Activated CD8-positive, alpha-beta memory T cell treated with anti-CD3 and anti-CD28 coated beads, Interleukin-2, amount 50 U/mL, for 24 hours (primary cell): ENCODE data around the gene NDUFV1.
"Not testable (repeated sequence)": the region's sequence is repeated elsewhere in the genome, so short reads cannot be mapped to it uniquely, and the experiment has no call there.

Experiments
- DNase-seq: peaks from one replicate; pipeline ENCODE4 v3.0.0-alpha.2; 2020; ENCODE audit errors: extremely low read depth

NDUFV1 gene

GRCh38 chr11:67656278-67656922 is 49.7 kb downstream of the NDUFV1 start:
- DNase-seq, result no peak

DNA sequence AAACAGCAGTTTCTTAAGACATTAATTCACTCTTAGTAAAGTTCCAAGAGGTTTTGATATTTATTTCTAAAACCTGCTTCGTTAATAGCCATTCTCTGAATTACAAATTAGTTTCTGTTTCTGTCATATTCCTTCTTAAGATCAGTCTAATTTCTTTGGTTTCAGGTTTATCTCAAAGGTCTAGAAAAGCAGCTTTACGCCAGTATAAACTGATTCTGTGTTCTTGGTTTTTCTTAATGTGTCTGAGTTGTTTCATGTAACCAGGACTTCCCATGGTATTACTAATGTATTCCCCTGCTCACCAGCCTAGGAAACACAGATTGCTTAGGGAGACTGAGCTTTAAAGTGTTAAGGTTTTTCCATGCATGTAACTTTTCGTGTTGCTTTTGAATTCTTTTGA is 50.6 kb downstream of the NDUFV1 start:
- no peak for DNase-seq

DNA sequence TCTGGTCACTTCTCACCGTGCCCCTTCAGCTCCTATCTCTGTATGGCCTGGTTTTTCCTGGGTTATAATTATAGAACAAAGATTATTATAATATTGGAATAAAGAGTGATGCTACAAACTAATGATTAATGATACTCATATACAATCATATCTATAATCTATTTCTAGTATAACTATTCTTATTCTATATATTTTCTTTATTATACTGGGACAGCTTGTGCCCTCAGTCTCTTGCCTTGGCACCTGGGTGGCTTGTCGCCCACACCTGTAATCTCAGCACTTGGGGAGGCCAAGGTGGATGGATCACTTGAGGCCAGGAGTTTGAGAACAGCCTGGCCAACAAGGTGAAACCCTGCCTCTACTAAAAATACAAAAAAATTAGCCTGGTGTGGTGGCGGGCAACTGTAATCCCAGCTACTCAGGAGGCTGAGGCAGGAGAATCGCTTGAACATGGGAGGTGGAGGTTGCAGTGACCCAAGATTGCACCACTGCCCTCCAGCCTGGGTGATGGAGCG is 53.0 kb downstream of the NDUFV1 start:
- DNase-seq, result not testable (repeated sequence)

GRCh38 chr11:67660752-67661151 is 54.0 kb downstream of the NDUFV1 start:
- DNase-seq, result not testable (repeated sequence)
